ENCODE data around the gene SUSD6.

- no peak for TF ChIP-seq KDM5A (IDR thresholded peaks at IDR 0.05)
- TF ChIP-seq ZFP36 (IDR thresholded peaks at IDR 0.05; ENCODE audit: borderline replicate concordance, partially characterized antibody), result no peak
- no peak for TF ChIP-seq JUNB (IDR thresholded peaks at IDR 0.05)
- TF ChIP-seq CTCF (IDR thresholded peaks at IDR 0.05), result no peak
- no peak for TF ChIP-seq POLR2A (IDR thresholded peaks at IDR 0.05; ENCODE audit: low read length)
- no peak for TF ChIP-seq HMGXB4 (CRISPR knock-in tag; IDR thresholded peaks at IDR 0.05; ENCODE audit: borderline replicate concordance)
- TF ChIP-seq RFX5 (IDR thresholded peaks at IDR 0.05), result no peak
- TF ChIP-seq KDM1A (IDR thresholded peaks at IDR 0.05; ENCODE audit: low read depth), result no peak
- TF ChIP-seq MAX (IDR thresholded peaks at IDR 0.05), result no peak
- TF ChIP-seq REST (IDR thresholded peaks at IDR 0.05), result no peak
Measured at GRCh38 chr14:69682136-69682535, 70.7 kb downstream of the SUSD6 start.
